Neural cell (in vitro differentiated cells): ENCODE measurements around the gene HNRNPK.

Source experiments
- CTCF ChIP-seq: fragments of 450-650 bp; IDR thresholded peaks from 2 replicates; pipeline ENCODE4 v1.5.1; 2014; ENCODE audit warnings: antibody characterized with exemption, mild to moderate bottlenecking, moderate library complexity; ENCODE audit not compliant: poor library complexity, severe bottlenecking
- EP300 ChIP-seq: fragments of 450-650 bp; conservative IDR thresholded peaks from 2 replicates; pipeline ENCODE4 v1.6.1; 2014; ENCODE audit warnings: antibody characterized with exemption, mild to moderate bottlenecking, moderate library complexity; ENCODE audit not compliant: poor library complexity, severe bottlenecking
- RAD21 ChIP-seq: fragments of 450-650 bp; conservative IDR thresholded peaks from 2 replicates; pipeline ENCODE4 v1.6.1; 2014; ENCODE audit warnings: antibody characterized with exemption, mild to moderate bottlenecking, moderate library complexity
- SMC3 ChIP-seq: fragments of 450-650 bp; conservative IDR thresholded peaks from 2 replicates; pipeline ENCODE4 v1.6.1; 2014; ENCODE audit warnings: antibody characterized with exemption, mild to moderate bottlenecking, moderate library complexity; ENCODE audit not compliant: poor library complexity

GRCh38 chr9:83999141-83999918, 19.3 kb upstream of the HNRNPK start:
- TF ChIP-seq RAD21 = no peak
- TF ChIP-seq CTCF = no peak
- no peak for TF ChIP-seq EP300
- no peak for TF ChIP-seq SMC3
